GM19452 (cell line): ENCODE measurements around the gene ZBTB7C.

Experiments used
- ATAC-seq: cut with Tn5 transposase; IDR thresholded peaks from one replicate; pipeline ENCODE4 v1.9.1; 2021; ENCODE audit not compliant: unreplicated experiment

The ZBTB7C gene

GRCh38 chr18:48131042-48131441 lies 278.1 kb downstream of the ZBTB7C start:
- no peak for ATAC-seq

GRCh38 chr18:48129621-48130082 lies 279.5 kb downstream of the ZBTB7C start:
- ATAC-seq: no peak

- ATAC-seq: no peak
Measured at GRCh38 chr18:48127606-48128005, 281.6 kb downstream of the ZBTB7C start.

GRCh38 chr18:48126240-48126639 lies 282.9 kb downstream of the ZBTB7C start:
- no peak for ATAC-seq

- ATAC-seq: no peak
Measured at GRCh38 chr18:48125724-48126123, 283.5 kb downstream of the ZBTB7C start.

GRCh38 chr18:48124857-48125626 lies 284.1 kb downstream of the ZBTB7C start:
- ATAC-seq: no peak

GRCh38 chr18:48123941-48124340 lies 285.2 kb downstream of the ZBTB7C start:
- ATAC-seq: no peak

GRCh38 chr18:48123324-48123723 lies 285.9 kb downstream of the ZBTB7C start:
- ATAC-seq: no peak

- ATAC-seq: no peak
Measured at GRCh38 chr18:48122816-48123215, 286.4 kb downstream of the ZBTB7C start.

GRCh38 chr18:48122376-48122775 lies 286.8 kb downstream of the ZBTB7C start:
- ATAC-seq: no peak

GRCh38 chr18:48121752-48122151 lies 287.4 kb downstream of the ZBTB7C start:
- no peak for ATAC-seq

GRCh38 chr18:48119204-48119603 lies 290.0 kb downstream of the ZBTB7C start:
- ATAC-seq: no peak

GRCh38 chr18:48116873-48117630 lies 292.1 kb downstream of the ZBTB7C start:
- no peak for ATAC-seq

GRCh38 chr18:48116017-48116416 lies 293.2 kb downstream of the ZBTB7C start:
- ATAC-seq: no peak

- ATAC-seq: no peak
Measured at GRCh38 chr18:48113691-48114090, 295.5 kb downstream of the ZBTB7C start.

- ATAC-seq: no peak
Measured at GRCh38 chr18:48111587-48111986, 297.6 kb downstream of the ZBTB7C start.

- ATAC-seq: no peak
Measured at GRCh38 chr18:48110797-48111196, 298.4 kb downstream of the ZBTB7C start.

- ATAC-seq: no peak
Measured at GRCh38 chr18:48109961-48110493, 299.2 kb downstream of the ZBTB7C start.

- no peak for ATAC-seq
Measured at GRCh38 chr18:48108136-48108535, 301.0 kb downstream of the ZBTB7C start.

- no peak for ATAC-seq
Measured at GRCh38 chr18:48106976-48107781, 302.0 kb downstream of the ZBTB7C start.

- ATAC-seq: no peak
Measured at GRCh38 chr18:48106498-48106897, 302.7 kb downstream of the ZBTB7C start.
